Left renal cortex interstitium (tissue), 4 donors: ENCODE results near the gene KIF5A. TPM values are rescaled to one million over a fixed set of nuclear protein-coding genes. Genes with fewer than 3 reads are reported as not detected.
"Not testable (repeated sequence)": the region's sequence is repeated elsewhere in the genome, so short reads cannot be mapped to it uniquely, and the experiment has no call there.

ENCODE experiments used
- DNase-seq, 4 donors: peaks; one replicate each; pipeline ENCODE4 v3.0.0-alpha.2; 2013; ENCODE audit warnings: low read depth in 4 of 4, low spot score in 2 of 4, missing footprints in 1 of 4
- polyA plus RNA-seq, 4 donors: library from polyadenylated mRNA; unstranded; fragments of 120-200 nt; gene quantifications; one replicate each; pipeline ENCODE4 v1.2.1, GENCODE V29; 2013; ENCODE audit not compliant: insufficient read length in 4 of 4

The KIF5A gene
- polyA plus RNA-seq, 4 donors: 0.30 to 1.0 (median 0.54) TPM

- DNase-seq: no peak
Observed at GRCh38 chr12:57579677-57580465, 30.0 kb downstream of the KIF5A start.

- DNase-seq: no peak
Observed at GRCh38 chr12:57580466-57580795, 30.6 kb downstream of the KIF5A start.

GRCh38 chr12:57581802-57582201, 32.0 kb downstream of the KIF5A start:
- DNase-seq: no peak

GRCh38 chr12:57582440-57582839, 32.6 kb downstream of the KIF5A start:
- DNase-seq: no peak

GRCh38 chr12:57583008-57583831, 33.4 kb downstream of the KIF5A start:
- DNase-seq: peak in 1 of 4 donors; percentile 52

GRCh38 chr12:57584050-57584449, 34.2 kb downstream of the KIF5A start:
- no peak for DNase-seq

- DNase-seq: no peak
Observed at GRCh38 chr12:57584690-57585089, 34.8 kb downstream of the KIF5A start.

- DNase-seq: no peak
Observed at GRCh38 chr12:57585156-57585555, 35.3 kb downstream of the KIF5A start.

- DNase-seq: no peak
Observed at GRCh38 chr12:57586128-57586527, 36.3 kb downstream of the KIF5A start.

GRCh38 chr12:57586832-57587429, 37.1 kb downstream of the KIF5A start:
- DNase-seq: no peak

- not testable (repeated sequence) for DNase-seq
Observed at GRCh38 chr12:57588951-57589610, 39.2 kb downstream of the KIF5A start.

GRCh38 chr12:57590479-57590863, 40.6 kb downstream of the KIF5A start:
- DNase-seq: no peak

GRCh38 chr12:57590864-57591781, 41.3 kb downstream of the KIF5A start, which contains the start of gene PIP4K2C:
PIP4K2C (plus strand) TSS chr12:57591192; CDS start chr12:57591290, 98 bp downstream.
- peak in 2 of 4 donors; percentile 65 to 68 for DNase-seq

- no peak for DNase-seq
Observed at GRCh38 chr12:57591782-57592325, 42.0 kb downstream of the KIF5A start.

- no peak for DNase-seq
Observed at GRCh38 chr12:57592551-57593165, 42.8 kb downstream of the KIF5A start.

GRCh38 chr12:57593187-57593586, 43.3 kb downstream of the KIF5A start:
- DNase-seq: no peak

GRCh38 chr12:57600395-57600794, 50.6 kb downstream of the KIF5A start:
- no peak for DNase-seq

- DNase-seq: no peak
Observed at GRCh38 chr12:57602544-57602943, 52.7 kb downstream of the KIF5A start.

- no peak for DNase-seq
Observed at GRCh38 chr12:57603324-57603723, 53.5 kb downstream of the KIF5A start.
